Mesendoderm (in vitro differentiated cells): ENCODE data around the gene OR8D1.
"Not testable (repeated sequence)": the region's sequence is repeated elsewhere in the genome, so short reads cannot be mapped to it uniquely, and the experiment has no call there.

Source experiments
- DNase-seq: peaks from one replicate; pipeline ENCODE4 v3.0.0; 2013
- H2AK5ac ChIP-seq: 2 replicates; pipeline ENCODE4 v1.6.1; 2013; ENCODE audit warnings: low read length, inconsistent platforms
- H2BK120ac ChIP-seq: 2 replicates; pipeline ENCODE4 v1.6.1; 2013; ENCODE audit warnings: low read depth, mild to moderate bottlenecking, low read length, moderate library complexity, mixed read lengths
- H2BK15ac ChIP-seq: replicated peaks from 2 replicates; pipeline ENCODE4 v1.6.1; 2013; ENCODE audit warnings: low read depth, mild to moderate bottlenecking, moderate library complexity
- H2BK5ac ChIP-seq: 2 replicates; pipeline ENCODE4 v1.6.1; 2013; ENCODE audit warnings: low read length, inconsistent platforms
- H3K18ac ChIP-seq: 2 replicates; pipeline ENCODE4 v1.6.1; 2013; ENCODE audit warnings: mild to moderate bottlenecking, low read length, mixed read lengths
- H3K23ac ChIP-seq: one replicate; pipeline ENCODE4 v1.6.1; 2013; ENCODE audit warnings: low read length
- H3K27ac ChIP-seq: 2 replicates; pipeline ENCODE4 v1.5.1; 2013; ENCODE audit warnings: low read depth, mild to moderate bottlenecking, inconsistent platforms, low read length, moderate library complexity
- H3K27me3 ChIP-seq: 2 replicates; pipeline ENCODE4 v1.6.1; 2013; ENCODE audit warnings: low read length, control low read depth, mild to moderate bottlenecking, inconsistent platforms; ENCODE audit not compliant: insufficient read depth, poor library complexity
- H3K36me3 ChIP-seq: 2 replicates; pipeline ENCODE4 v1.6.1; 2013; ENCODE audit warnings: low read length, inconsistent platforms; ENCODE audit not compliant: control insufficient read depth, insufficient read depth
- H3K4ac ChIP-seq: one replicate; pipeline ENCODE4 v1.6.1; 2013; ENCODE audit warnings: low read depth, mild to moderate bottlenecking, low read length, moderate library complexity
- H3K4me1 ChIP-seq: 2 replicates; pipeline ENCODE4 v1.6.1; 2013; ENCODE audit warnings: low read depth, low read length, inconsistent platforms; ENCODE audit not compliant: control insufficient read depth
- H3K4me2 ChIP-seq: 2 replicates; pipeline ENCODE4 v1.6.1; 2013; ENCODE audit warnings: low read length
- H3K4me3 ChIP-seq: 2 replicates; pipeline ENCODE4 v1.5.1; 2013; ENCODE audit warnings: mild to moderate bottlenecking, low read length
- H3K56ac ChIP-seq: one replicate; pipeline ENCODE4 v1.6.1; 2013; ENCODE audit warnings: low read length
- H3K79me1 ChIP-seq: 2 replicates; pipeline ENCODE4 v1.6.1; 2013; ENCODE audit warnings: low read length, inconsistent platforms
- H3K79me2 ChIP-seq: 2 replicates; pipeline ENCODE4 v1.6.1; 2013; ENCODE audit warnings: mild to moderate bottlenecking, low read length; ENCODE audit not compliant: control insufficient read depth, insufficient read depth
- H3K9ac ChIP-seq: 2 replicates; pipeline ENCODE4 v1.6.1; 2013; ENCODE audit warnings: low read length, inconsistent platforms
- H4K5ac ChIP-seq: one replicate; pipeline ENCODE4 v1.6.1; 2013; ENCODE audit warnings: low read length
- H4K8ac ChIP-seq: one replicate; pipeline ENCODE4 v1.6.1; 2013; ENCODE audit warnings: low read depth, mild to moderate bottlenecking, control low read depth, low read length, moderate library complexity
- WGBS: extraction: QIAGEN DNeasy Blood & Tissue Kit; methylation state at CpG from one replicate; pipeline ENCODE4 v1.1.7; 2013; ENCODE audit warnings: low lambda C conversion rate, missing lambda C conversion rate; ENCODE audit not compliant: insufficient coverage; ENCODE audit errors: extremely low coverage; 5-methylcytosine and 5-hydroxymethylcytosine counted together

The OR8D1 gene

GRCh38 chr11:124270886-124271285, 42.9 kb downstream of the OR8D1 start:
- not testable (repeated sequence) for H3K36me3 ChIP-seq, DNase-seq, H4K8ac ChIP-seq, H2BK15ac ChIP-seq, H3K56ac ChIP-seq, H3K79me2 ChIP-seq, H2BK5ac ChIP-seq, H4K5ac ChIP-seq, H3K27ac ChIP-seq, H3K9ac ChIP-seq, H3K4me2 ChIP-seq, H3K79me1 ChIP-seq, H3K4me3 ChIP-seq, H3K23ac ChIP-seq, H3K4ac ChIP-seq, H2AK5ac ChIP-seq, H3K27me3 ChIP-seq, H2BK120ac ChIP-seq, H3K4me1 ChIP-seq, H3K18ac ChIP-seq
- WGBS = no CpG with 5 or more reads among the region's 7 CpGs

- H3K27me3 ChIP-seq, H3K36me3 ChIP-seq, H3K18ac ChIP-seq, DNase-seq, H2AK5ac ChIP-seq, H3K23ac ChIP-seq, H3K56ac ChIP-seq, H3K4me1 ChIP-seq, H3K27ac ChIP-seq, H4K5ac ChIP-seq, H3K4ac ChIP-seq, H2BK5ac ChIP-seq, H3K9ac ChIP-seq, H3K4me3 ChIP-seq, H3K4me2 ChIP-seq, H2BK15ac ChIP-seq, H2BK120ac ChIP-seq, H4K8ac ChIP-seq, H3K79me1 ChIP-seq, H3K79me2 ChIP-seq: not testable (repeated sequence)
- WGBS = no CpG with 5 or more reads among the region's 4 CpGs
These were observed 48.7 kb downstream of the OR8D1 start for GRCh38 chr11:124265041-124265440.

GRCh38 chr11:124256076-124256475, 57.7 kb downstream of the OR8D1 start, which contains the start of gene OR8G5:
Gene OR8G5, plus strand, starts transcription at chr11:124256376. Its CDS starts 8,556 bp downstream, at chr11:124264932.
- no peak within 1 kb of the TSS for H4K5ac ChIP-seq
- H3K4me2 ChIP-seq = no peak within 1 kb of the TSS
- no peak within 1 kb of the TSS for H2AK5ac ChIP-seq
- peaks cover 2% of the 10 kb centered on the region for H3K4me1 ChIP-seq
- no peak within 1 kb of the TSS for H2BK15ac ChIP-seq
- no peaks in the 10 kb centered on the region for H3K27me3 ChIP-seq
- no peaks in the 10 kb centered on the region for H3K36me3 ChIP-seq
- H3K4me3 ChIP-seq = no peak within 1 kb of the TSS
- no peak within 1 kb of the TSS for H2BK5ac ChIP-seq
- no peak within 1 kb of the TSS for H4K8ac ChIP-seq
- no peak within 1 kb of the TSS for H3K27ac ChIP-seq
- no peak for DNase-seq
- no peaks in the 10 kb centered on the region for H3K79me1 ChIP-seq
- no peak within 1 kb of the TSS for H3K56ac ChIP-seq
- H3K79me2 ChIP-seq = no peaks in the 10 kb centered on the region
- H2BK120ac ChIP-seq = no peak within 1 kb of the TSS
- no peak within 1 kb of the TSS for H3K23ac ChIP-seq
- no peak within 1 kb of the TSS for H3K18ac ChIP-seq
- no peak within 1 kb of the TSS for H3K4ac ChIP-seq
- no peak within 1 kb of the TSS for H3K9ac ChIP-seq
- WGBS = no CpG with 5 or more reads among the region's 4 CpGs
